ENCODE results near the gene PRKN. TPM values are rescaled to one million over a fixed set of nuclear protein-coding genes. Genes with fewer than 3 reads are reported as not detected.

The PRKN gene
- total RNA-seq, 1 experiment from 2014 or later = 1.2 TPM

DNA sequence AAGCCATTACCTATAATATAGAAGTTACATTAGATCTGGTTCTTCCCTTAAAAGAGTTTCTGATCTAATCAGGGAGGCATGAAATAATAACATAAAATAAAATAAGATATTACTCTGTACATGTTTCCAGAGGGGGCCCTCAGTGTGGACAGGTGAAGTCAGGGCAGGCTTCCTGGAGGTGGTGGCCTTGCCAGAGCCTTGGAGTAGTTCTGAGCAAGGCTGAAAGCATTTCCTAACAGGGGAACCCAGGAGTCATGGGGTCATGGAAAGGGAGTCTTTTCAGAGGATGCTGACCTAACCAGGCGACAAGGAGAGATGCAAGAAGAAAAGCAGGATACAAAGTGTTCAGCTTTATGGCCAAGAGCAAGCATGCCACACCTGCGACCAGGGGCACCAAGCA lies 982.4 kb downstream of the PRKN start:
- DNase-seq (ENCODE audit: low spot score) = no peak
- intact Hi-C loops (cut with micrococcal nuclease; ENCODE audit: unreplicated experiment) = loop anchor here (5.0 kb wide), 1 partner anchor 177 kb away; no protein-coding TSS in a partner anchor
- Histone ChIP-seq H3K4me3 (ENCODE audit: low read depth, low read length, poor library complexity, severe bottlenecking) (no peak overlapping the region), H3K36me3 (ENCODE audit: insufficient read depth, low read length, poor library complexity, severe bottlenecking) (no peaks in the 10 kb centered on the region), H3K4me1 (ENCODE audit: insufficient read depth, low read length, poor library complexity, severe bottlenecking) (no peaks in the 10 kb centered on the region), H3K27me3 (replicated peaks; ENCODE audit: insufficient read depth, low read depth, low read length, poor library complexity) (no peaks in the 10 kb centered on the region), H3K9me3 (ENCODE audit: low read depth, low read length, poor library complexity, severe bottlenecking) (no peaks in the 10 kb centered on the region), H3K27ac (ENCODE audit: low read depth, low read length, poor library complexity, severe bottlenecking) (no peak overlapping the region)
- no TSS peak for BruUV-seq (replicated peaks)
- ChIA-PET CTCF (no interaction called here), POLR2A (ENCODE audit: low non-redundant PET) (interaction anchor here (0.6 kb wide), 1 partner anchor 1219 kb away, joined by 4 read pairs; no protein-coding TSS in a partner anchor)
- TF ChIP-seq CTCF (conservative IDR thresholded peaks at IDR 0.05; ENCODE audit: low read depth, low read length) (no peak), EZH2 (IDR thresholded peaks at IDR 0.05; ENCODE audit: borderline replicate concordance, low read depth, low read length, poor library complexity, severe bottlenecking) (no peak)

DNA sequence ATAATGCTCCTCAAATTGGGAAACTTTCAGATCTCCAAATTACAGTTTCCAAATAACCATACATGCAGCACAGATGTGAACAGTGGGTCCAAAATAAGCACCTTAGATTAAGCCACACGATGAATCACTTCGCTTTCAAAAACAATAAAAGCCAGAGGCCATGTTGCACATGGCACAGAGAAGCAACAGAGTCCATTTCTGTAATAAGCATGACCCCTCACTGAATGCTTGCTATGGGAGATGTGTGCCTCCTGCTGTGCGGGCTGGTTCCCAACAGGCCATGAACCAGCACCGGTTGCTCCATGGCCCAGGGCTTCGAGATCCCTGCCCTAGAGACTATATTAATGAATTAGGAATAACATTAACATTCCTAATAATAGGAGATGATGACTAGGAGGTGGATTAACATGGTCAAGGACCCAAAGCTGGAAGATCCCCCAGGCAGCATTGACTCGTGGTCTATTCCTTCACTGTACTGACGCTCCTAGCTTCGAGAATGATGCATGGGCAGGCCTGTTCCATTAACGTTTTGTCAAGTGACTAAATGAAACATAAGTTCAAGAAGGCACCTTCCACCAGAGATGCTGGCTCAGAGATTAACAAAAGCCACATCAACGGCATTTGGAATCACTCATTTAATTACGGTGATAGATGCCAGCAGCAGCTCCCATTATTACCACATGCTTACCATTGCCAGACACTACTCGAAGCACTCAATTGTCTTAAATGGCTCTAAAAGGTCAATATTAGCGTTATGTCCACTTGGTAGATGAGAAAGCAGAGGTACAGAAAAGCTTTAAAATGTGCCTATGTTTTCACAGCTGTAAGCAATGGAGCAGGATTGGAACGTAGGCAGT lies 983.1 kb downstream of the PRKN start:
- Histone ChIP-seq H3K27me3 (replicated peaks; ENCODE audit: insufficient read depth, low read depth, low read length, poor library complexity) (no peaks in the 10 kb centered on the region), H3K9me3 (ENCODE audit: low read depth, low read length, poor library complexity, severe bottlenecking) (no peaks in the 10 kb centered on the region), H3K4me1 (ENCODE audit: insufficient read depth, low read length, poor library complexity, severe bottlenecking) (no peaks in the 10 kb centered on the region), H3K4me3 (ENCODE audit: low read depth, low read length, poor library complexity, severe bottlenecking) (no peak overlapping the region), H3K27ac (ENCODE audit: low read depth, low read length, poor library complexity, severe bottlenecking) (no peak overlapping the region), H3K36me3 (ENCODE audit: insufficient read depth, low read length, poor library complexity, severe bottlenecking) (no peaks in the 10 kb centered on the region)
- intact Hi-C loops (cut with micrococcal nuclease; ENCODE audit: unreplicated experiment) = loop anchor here (5.0 kb wide), 1 partner anchor 178 kb away; no protein-coding TSS in a partner anchor
- CTCF ChIA-PET = no interaction called here
- no peak for DNase-seq (ENCODE audit: low spot score)
- no TSS peak for BruUV-seq (replicated peaks)
- POLR2A ChIA-PET (ENCODE audit: low non-redundant PET) = interaction anchor here (0.6 kb wide), 1 partner anchor 1220 kb away, joined by 4 read pairs; no protein-coding TSS in a partner anchor
- TF ChIP-seq CTCF (conservative IDR thresholded peaks at IDR 0.05; ENCODE audit: low read depth, low read length) = no peak
- TF ChIP-seq EZH2 (IDR thresholded peaks at IDR 0.05; ENCODE audit: borderline replicate concordance, low read depth, low read length, poor library complexity, severe bottlenecking) = no peak

GRCh38 chr6:161743509-161744178 lies 983.9 kb downstream of the PRKN start:
- ChIA-PET POLR2A (ENCODE audit: low non-redundant PET) (no interaction called here), CTCF (no interaction called here)
- TF ChIP-seq CTCF (conservative IDR thresholded peaks at IDR 0.05; ENCODE audit: low read depth, low read length) = no peak
- TF ChIP-seq EZH2 (IDR thresholded peaks at IDR 0.05; ENCODE audit: borderline replicate concordance, low read depth, low read length, poor library complexity, severe bottlenecking) = no peak
- no peak for DNase-seq (ENCODE audit: low spot score)
- no TSS peak for BruUV-seq (replicated peaks)
- H3K4me3 ChIP-seq (ENCODE audit: low read depth, low read length, poor library complexity, severe bottlenecking) = no peak overlapping the region
- intact Hi-C loops (cut with micrococcal nuclease; ENCODE audit: unreplicated experiment) = no loop called here
- no peaks in the 10 kb centered on the region for H3K4me1 ChIP-seq (ENCODE audit: insufficient read depth, low read length, poor library complexity, severe bottlenecking)
- H3K27me3 ChIP-seq (replicated peaks; ENCODE audit: insufficient read depth, low read depth, low read length, poor library complexity) = no peaks in the 10 kb centered on the region
- no peak overlapping the region for H3K27ac ChIP-seq (ENCODE audit: low read depth, low read length, poor library complexity, severe bottlenecking)
- H3K9me3 ChIP-seq (ENCODE audit: low read depth, low read length, poor library complexity, severe bottlenecking) = no peaks in the 10 kb centered on the region
- no peaks in the 10 kb centered on the region for H3K36me3 ChIP-seq (ENCODE audit: insufficient read depth, low read length, poor library complexity, severe bottlenecking)

Measured in A673 (cell line).